Stimulated activated naive CD4-positive, alpha-beta T cell (primary cell): ENCODE data around the gene AKT1S1.

ENCODE experiments used
- DNase-seq, 6 experiments: peaks; one replicate each; lab custom pipeline; 2025; lab: John Stamatoyannopoulos, UW

AKT1S1 gene

DNA sequence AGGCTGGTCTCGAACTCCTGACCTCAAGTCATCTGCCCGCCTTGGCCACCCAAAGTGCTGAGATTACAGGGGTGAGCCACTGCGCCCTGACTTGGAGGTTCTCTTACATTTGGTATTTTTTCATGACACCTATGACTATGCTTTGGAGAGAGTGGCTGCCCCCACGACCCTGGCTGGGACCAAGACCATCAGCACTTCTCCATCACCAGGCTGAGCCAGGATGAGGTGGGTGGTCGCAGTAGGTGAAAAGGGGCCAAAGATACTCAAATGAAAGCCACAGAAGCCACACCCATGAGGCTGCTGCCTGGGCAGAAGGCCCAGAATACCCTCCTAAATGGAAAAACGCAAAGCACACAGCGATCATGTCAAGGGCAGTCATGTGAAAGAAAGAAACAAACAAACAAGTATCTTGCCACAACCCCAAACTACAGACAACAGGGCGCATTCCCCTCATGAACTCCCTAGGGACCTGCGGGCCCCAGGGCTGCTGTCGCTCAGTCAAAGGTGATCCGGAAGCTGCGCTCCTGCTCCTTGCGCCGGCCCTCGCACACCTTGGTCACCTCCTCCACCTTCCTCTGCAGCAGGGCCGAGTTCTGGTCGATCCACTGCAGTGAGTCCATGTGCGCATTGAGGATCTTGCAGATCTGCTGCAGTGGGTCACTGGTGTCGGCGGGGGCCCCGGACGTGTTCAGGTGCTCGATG is 30.7 kb upstream of the AKT1S1 start:
- no peak for DNase-seq

DNA sequence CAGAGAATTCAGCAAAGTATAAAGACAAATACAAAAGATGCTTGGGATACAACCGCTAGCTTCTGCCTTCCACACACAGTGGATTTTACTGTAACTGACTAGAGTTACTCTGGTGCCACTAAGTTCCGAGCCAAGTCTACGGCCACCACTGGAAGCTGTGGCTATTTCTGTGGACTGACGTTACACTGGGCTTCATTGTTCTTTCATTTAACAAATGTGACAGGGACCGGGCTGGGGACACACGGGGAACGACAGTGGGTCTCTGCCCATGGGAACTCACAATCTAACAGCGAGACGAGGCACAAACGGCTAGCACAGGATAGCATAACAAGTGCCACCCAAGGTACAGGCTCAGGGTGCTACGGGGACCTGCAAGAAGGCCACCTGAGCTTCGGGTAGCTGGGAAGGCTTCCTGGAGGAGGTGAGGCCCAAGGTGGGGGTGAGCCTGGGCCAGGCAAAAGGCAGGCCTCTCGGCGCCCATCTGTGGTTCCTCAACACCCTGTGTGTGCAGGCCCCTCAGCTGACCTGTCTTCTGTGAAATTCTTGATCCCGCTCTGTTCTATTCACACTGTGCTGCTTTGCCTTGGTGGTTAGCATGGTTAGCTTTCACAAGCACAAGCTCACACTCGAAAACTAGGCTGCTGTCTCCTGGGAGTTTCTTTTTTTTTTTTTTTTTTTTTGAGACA is 29.9 kb upstream of the AKT1S1 start:
- DNase-seq: no peak

DNA sequence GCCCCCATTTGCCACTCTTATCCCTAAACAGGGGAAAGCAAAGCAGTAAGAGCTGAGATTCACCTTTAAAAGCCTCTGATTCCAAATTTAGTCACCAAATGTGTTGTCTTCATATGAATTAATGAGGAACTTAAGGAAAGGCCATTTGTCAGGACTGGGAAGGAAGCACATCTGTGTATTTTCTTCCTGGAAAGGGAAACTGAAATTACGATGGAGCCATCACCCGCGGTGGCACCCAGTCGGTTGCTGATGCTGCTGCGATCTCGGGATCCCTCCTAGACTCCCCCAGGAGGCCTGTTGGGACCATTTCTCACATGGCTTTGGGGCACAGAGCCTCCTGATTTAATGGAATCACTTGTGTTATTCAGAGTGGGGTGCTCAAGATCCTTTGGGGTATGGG is 27.0 kb upstream of the AKT1S1 start:
- DNase-seq: no peak

DNA sequence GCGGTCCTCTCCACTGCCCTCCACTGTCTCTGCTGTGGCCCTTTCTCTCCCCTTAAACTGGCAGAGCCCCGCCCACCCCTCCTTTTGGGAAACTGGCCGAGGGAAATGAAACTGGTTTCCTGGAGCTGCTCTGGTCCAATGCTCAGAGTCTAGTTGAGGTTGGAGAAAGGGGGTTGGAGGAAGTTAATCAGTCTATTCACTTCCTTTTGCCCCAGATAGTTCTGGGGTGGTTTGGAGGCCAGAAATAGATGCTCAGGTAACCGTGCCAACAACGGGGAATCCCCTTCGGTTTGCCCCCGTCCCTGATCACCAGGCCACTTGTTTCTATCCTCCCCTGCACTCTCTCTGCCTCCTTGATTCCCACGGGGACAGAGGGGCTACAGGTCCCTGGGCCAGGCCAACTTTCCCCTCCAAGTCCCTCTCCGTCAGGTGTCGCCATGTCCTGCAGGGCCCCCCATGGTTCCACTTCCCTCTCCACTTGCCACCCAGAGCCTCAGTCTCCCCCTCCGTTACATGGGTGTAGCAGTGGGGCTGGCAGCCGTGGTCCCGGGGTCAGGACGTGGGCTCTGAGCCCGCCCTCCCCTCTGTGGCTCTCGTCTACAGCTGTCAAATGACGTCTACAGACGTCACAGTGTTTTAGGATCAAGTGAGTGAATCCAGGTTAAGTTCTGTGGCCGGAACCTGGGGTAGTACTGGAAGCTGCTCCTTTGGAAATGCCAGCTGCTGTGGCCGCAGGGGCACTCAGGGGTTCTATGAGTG is 19.9 kb upstream of the AKT1S1 start, which contains the start of gene IL4I1:
Gene IL4I1, minus strand, starts transcription at position 25 of the 759 bp plus-strand sequence. CDS start 727 bp downstream, outside the sequence.
- peak in 4 of 6 experiments; percentile 23 to 42 (median 31) for DNase-seq

DNA sequence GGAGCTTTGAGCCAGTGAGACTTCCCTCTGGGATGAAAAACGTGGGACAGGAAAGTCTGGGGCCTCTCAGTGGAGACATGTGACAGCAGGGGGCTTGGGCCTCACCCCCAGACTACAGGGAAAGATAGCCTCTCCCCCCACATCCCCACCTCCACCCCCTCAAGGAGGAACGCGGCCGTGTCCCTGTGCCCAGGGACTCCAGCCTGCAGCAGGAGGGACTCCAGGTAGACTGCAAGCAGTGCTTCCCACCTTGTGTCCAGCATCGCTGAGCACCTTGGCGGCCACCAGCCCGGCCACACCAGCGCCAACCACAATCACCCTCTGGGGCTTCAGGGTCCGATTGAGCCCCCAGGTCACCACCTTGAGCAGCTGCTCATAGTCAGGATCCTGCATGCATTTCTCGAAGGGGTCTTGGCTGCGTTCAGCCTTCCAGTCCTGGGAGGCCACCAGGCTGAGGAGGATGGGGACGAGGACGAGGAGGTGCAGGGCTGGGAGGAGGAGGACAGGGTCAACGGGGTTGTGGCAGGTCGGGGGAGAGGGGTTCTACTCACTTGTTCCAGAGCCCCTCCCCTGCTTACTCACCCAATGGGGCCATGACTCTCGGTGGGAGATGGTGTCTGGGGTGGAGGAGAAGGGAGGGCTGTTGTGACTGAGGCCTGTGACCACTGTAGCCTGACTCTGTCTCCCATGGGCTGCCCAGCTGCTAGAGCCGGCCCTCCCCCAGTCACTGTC is 18.6 kb upstream of the AKT1S1 start:
- no peak for DNase-seq

DNA sequence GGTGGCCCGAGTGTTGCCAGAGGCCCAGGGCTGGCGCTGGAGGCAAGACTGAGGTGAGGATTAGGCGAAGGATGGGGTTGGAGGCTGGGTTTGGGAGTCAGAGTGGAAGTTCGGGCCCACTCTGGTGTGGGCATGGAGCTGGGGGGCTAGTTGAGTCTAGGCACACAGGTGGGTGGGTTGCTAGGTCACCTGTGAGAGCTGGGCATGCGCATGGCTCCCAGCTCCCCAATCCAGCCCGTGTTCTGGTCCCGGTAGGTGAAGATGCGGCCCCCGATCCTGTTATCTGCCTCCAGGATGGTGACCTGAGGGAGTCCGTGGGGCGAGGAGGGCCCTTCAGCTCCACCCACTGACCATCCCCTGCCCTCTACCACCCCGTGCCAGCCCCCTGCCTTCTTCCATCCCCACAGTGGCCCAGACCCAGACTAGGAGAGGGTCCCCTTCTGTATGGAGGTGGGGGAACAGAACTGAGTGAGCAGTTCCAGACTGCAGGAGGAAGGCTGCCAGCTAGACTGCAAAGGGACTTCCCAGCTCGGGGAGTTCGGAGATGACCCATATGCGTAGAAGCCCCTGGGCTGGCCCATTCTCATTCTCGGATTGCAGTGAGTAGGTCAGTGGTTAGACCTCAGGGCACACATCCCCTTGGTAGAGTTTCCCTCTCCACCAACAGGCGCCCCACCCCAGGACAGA is 17.9 kb upstream of the AKT1S1 start:
- DNase-seq: no peak

DNA sequence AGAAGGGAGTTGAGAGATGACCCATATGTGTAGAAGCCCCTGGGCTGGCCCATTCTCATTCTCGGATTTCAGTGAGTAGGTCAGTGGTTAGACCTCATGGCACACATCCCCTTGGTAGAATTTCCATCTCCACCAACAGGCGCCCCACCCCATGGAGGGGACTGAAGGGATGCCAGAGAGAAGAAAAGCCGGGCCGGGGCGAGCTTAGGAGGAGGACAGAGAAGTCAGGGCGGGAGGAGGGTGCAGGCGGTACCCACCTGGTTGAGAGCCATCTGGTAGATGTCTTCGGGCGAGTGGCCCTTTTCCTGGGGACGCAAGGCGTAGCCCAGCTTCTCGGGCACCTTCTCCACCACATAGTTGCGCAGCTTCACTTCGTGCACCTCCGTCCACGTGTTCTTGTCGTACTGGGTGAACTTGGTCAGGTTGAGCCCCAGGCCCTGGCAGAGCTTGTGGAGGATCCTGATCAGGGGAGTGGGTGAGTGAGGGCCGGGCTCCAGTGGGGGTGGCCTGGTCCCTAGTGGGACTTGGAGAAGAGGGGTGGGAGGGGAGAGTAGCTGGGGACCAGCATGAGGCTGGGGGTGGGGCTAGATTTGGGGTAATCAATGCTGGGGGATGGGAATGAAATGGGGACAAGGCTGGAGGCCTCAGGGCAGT is 17.0 kb upstream of the AKT1S1 start:
- DNase-seq: no peak

DNA sequence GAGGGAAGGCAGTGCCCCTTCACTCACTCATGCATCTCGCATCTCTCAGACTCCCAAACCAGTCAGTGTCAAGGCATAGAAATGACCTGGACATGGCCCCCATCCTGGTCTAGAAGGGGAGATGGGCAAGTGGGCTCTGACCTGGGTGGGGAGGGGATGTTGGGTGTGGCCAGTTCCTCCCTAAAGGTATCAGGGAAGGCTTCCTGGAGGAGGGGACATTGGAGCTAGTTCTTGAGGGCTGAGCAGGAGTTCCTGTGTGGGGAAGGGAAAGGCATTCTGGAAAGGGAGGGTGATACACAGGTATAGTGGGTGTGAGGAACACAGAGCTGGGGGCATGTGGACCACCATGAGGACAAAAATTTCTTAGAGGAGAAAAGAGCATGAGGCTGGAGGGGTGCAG is 15.6 kb upstream of the AKT1S1 start:
- DNase-seq: no peak

DNA sequence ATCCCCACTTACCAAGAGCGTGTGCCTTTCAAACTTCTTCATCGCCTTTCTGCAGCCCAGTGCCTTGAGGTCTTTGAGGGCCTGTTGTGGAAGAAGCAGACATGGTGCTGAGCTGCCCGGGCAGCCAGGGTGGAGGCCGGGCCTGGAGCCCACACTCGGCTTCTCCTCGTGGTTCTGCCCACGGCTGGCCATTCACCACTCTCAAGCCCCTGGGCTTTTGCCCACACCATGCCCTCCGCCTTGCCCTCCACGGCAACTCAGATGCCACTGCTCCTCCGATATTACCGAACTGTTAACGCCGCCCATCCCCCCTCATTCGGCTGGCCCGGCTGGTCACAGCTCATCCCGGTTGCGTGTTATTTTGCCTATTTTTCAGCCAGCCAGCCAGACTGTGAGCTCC is 14.2 kb upstream of the AKT1S1 start:
- DNase-seq: no peak

DNA sequence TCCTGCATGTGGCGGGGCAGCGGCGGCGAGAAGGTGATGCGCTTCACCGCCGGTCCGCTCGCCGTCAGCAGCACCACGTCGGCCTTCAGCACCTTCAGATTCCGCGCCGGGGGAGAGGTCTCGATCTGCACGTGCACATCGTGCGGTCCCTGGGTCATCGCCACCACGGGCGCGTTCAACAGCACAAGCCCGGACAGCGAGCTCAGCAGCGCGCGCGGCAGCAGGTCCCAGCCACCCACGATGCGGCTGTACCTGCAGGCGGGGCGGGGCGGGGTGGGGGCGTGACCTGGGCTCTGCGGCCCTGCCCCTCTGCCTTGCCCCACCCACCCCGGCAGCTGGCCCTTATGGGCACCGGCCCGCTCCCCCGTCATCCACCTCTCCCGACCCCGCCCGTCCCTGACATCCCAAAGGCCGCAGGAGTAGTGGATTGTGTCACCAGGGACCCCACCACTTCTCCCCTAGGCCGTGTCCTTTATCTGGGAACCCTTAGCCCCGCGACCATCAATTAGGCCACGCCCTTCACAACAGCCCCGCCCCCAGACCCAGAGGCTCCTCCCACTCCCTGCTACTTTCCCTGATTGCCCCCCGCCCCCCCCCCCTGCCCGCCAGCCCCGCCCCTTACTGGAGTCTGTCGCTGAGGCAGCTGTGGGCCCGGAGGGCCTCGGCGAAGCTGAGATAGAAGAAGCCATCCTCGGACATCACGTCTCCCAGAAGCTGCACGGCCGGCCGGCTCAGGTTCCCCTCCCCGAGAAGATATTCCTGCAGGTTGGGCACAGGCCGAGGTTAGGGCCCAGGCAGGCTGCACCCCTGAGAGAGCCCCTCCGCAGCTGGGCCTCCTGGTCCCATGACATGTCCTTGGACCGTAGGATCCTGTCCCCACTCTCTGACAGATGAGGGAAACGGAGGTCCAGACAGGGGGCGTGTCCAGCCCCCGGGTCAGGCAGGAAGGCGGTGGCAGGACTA is 13.5 kb upstream of the AKT1S1 start:
- DNase-seq: peak; percentile 40 to 79 (median 68)

DNA sequence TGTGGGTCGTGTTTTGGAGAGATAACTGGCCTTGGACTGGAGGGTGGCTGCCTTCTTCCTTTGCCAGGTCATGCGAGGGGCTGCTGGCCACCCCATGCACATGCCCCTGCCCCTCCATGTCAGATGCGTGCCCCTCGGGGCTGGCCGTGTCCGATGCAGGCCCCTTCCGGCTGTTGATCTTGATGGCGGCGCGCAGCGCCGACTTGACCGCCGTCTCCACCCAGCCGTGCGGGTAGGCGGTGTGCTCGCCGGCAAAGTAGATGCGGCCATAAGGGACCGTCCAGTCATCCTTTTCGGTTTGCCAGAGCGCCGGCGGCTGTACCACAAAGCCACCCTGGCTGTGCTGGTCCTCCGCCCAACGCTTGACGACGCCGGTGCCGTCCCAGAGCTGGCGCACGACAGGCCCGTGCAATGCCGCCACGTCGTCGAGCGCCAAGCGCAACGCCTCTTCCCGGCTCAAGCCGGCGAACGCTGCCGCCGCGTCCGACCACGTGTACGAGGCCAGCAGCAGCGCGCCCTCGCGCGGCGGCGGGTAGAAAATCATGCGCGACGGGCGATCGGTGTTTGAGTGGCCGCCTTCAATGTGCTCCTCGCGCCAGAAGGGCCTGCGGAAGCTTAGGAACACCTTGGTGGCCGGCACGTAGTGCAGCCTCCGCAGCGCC is 12.7 kb upstream of the AKT1S1 start:
- peak; percentile 44 to 79 (median 66) for DNase-seq

DNA sequence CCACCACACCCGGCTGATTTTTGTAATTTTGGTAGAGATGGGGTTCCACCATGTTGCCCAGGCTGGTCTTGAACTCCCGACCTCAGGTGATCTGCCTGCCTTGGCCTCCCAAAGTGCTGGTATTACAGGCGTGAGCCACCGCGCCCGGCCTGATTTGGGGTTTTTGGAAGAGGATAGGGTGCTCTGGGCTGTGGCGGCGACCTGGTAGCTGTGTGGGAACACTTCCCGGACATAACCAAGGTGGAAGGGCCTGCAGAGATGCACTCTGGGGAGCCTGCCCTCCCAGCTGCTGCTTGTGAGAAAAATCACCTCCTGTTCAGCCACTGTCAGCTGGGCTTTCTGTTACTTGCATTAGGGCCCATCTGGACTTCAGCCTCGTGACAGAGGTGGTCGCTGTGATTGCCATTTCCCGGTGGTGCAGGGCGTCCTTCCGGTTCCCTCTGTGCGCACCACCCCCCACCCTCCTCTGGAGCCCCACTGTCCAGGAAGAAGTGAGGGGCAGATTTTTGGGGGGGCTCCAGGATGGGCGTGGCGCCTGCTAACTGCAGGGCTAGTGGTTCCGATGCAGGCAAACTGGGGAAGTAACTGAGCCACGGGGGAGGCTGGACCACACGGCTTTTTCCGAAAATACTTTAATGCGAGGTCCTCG is 12.0 kb upstream of the AKT1S1 start:
- DNase-seq: no peak

DNA sequence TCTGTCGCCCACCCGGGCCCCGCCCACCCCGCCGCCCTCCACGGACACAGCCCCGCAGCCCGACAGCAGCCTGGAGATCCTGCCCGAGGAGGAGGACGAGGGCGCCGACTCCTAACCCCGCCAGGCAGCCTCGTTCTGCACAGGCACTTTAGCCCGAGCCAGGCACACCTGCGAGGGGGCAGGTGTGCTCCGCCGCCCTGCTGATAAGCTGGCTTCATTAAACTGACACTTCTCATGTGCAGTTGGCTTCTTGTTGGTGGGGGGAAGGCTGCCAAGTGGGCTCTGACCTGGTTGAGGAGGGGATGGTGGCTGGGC is 11.3 kb upstream of the AKT1S1 start:
- DNase-seq: no peak

DNA sequence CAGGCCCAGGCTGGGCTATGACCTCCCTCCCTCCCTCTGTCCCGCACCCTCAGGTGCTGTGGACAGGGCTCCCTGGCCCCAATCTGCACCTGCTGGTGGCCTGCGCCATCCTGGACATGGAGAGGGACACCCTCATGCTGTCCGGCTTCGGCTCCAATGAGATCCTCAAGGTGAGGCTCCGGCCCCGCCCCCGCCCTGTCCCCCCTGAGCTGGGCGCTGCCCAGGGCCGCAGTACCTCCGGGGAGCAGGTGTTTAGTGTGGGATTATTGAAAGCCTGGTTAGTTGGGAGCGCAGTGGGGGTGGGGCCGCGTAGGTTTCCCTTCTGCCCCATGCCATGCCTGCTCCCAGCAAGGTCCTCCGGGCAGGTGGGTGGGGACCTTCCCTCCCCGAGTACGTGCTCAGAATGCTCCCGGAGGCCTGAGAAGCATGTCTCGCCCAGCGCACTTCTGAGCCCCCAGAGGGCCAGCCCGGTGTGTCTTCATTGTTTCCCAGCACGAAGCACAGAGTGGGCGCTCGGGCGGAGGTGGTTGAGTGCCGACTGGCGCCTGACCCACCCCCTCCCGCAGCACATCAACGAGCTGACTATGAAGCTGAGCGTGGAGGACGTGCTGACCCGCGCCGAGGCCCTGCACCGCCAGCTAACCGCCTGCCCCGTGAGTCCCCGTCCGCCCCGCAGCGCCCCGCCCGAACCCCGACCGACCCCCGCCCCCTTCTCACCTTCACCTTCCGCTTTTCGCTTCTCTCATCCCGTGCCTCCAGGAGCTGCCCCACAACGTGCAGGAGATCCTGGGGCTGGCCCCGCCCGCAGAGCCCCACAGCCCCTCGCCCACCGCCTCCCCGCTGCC is 10.7 kb upstream of the AKT1S1 start:
- DNase-seq: no peak

DNA sequence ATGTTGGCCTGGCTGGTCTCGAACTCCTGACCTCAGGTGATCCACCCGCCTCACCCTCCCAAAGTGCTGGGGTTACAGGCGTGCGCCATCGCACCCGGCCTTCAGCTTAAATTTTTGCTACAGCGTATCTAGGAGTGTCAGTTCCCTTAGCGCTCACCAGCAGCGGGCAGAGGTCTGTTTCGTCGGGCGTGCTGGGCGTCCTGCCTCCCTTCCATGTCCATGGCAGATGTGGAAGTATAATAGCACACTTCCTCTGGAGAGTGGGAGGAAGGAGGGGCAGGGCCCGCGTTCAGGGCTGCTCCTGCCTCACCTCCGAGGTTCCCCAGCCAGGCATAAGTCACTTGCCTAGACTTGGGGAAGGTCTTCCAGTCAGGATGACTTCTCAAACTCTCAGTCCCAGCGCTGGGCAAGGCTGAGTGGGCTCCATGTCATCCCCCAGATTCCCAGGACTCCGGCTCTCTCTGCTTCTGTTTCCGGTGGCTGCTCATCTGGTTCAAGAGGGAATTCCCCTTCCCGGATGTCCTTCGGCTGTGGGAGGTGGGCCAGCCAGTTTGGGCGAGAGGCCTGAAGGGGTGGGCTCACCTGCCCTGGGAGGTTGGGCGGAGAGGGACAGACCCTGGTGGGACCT is 10.0 kb upstream of the AKT1S1 start:
- no peak for DNase-seq

DNA sequence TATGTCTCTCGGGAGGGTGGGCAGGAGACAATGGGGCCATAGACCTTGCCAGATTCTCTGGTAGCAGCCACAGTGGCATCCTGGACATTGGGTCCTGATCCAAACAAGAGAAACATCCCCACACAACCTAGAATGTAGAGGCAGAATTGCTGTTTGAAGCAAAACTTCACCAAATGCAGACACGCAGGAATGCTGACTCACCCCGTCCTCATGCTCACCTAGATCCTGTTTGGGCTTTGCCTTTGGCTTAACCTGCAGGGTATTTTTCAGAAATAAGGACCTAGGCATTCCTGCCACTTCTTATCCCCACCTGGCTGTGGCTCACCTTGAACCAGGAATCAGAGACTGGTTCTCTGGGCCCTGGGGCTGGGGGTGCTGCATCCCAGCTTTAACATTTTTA is 7.6 kb upstream of the AKT1S1 start:
- DNase-seq: no peak

DNA sequence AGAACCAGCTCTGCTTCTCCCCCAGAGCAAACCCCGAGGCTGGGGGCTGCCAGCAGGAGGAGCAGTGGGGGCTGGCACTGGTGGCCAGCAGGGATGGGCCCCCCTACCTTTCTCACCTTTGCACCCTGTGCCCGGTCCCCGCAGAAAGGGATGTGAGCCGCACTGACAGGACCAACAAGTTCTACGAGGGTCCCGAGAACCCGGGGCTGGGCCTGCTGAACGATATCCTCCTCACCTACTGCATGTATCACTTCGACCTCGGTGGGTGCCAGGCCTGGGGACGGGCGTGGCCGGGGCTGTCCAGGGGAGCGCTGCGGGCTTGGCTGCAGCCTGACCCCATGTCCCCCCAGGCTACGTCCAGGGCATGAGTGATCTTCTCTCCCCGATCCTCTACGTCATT is 7.0 kb upstream of the AKT1S1 start:
- no peak for DNase-seq

DNA sequence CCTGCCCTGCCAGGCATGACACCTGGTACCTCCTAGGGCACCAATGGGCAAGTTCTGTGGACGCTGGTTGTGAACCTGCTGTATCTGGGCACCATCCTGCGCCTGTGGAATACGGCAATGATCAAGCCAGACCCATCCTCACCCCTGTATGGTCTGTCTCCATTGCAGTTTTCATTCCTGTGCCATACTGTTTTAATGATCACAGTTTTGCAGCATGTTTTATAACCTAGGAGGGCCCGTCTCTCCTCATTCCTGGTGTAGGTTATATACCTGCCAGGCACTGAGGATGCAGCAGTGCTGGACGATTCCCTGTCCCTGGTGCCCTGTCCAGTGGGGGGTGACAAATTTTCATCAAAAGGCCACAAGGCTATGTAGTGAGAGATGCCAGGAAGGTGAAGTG is 5.9 kb upstream of the AKT1S1 start:
- no peak for DNase-seq
